NB4 (cell line): ENCODE measurements around the gene NXPH1.
"Not testable (repeated sequence)": the region's sequence is repeated elsewhere in the genome, so short reads cannot be mapped to it uniquely, and the experiment has no call there.

Source experiments
- POLR2A ChIP-seq: IDR thresholded peaks from 2 replicates; pipeline ENCODE4 v1.6.1; 2011; ENCODE audit warnings: mild to moderate bottlenecking; ENCODE audit not compliant: insufficient read length; ENCODE audit errors: extremely low read depth
- TF ChIP-seq, protein P1 (sequence below): IDR thresholded peaks from one replicate; pipeline ENCODE4 v1.5.1; 2012; ENCODE audit warnings: low read depth, low read length

DNA sequence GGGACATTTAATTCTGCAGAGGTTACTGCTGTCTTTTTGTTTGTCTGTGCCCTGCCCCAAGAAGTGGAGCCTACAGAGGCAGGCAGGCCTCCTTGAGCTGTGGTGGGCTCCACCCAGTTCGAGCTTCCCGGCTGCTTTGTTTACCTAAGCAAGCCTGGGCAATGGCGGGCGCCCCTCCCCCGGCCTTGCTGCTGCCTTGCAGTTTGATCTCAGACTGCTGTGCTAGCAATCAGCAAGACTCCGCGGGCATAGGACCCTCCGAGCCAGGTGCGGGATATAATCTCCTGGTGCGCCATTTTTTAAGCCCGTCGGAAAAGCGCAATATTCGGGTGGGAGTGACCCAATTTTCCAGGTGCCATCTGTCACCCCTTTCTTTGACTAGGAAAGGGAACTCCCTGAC lies 298.3 kb downstream of the NXPH1 start:
- TF ChIP-seq, protein P1, sequence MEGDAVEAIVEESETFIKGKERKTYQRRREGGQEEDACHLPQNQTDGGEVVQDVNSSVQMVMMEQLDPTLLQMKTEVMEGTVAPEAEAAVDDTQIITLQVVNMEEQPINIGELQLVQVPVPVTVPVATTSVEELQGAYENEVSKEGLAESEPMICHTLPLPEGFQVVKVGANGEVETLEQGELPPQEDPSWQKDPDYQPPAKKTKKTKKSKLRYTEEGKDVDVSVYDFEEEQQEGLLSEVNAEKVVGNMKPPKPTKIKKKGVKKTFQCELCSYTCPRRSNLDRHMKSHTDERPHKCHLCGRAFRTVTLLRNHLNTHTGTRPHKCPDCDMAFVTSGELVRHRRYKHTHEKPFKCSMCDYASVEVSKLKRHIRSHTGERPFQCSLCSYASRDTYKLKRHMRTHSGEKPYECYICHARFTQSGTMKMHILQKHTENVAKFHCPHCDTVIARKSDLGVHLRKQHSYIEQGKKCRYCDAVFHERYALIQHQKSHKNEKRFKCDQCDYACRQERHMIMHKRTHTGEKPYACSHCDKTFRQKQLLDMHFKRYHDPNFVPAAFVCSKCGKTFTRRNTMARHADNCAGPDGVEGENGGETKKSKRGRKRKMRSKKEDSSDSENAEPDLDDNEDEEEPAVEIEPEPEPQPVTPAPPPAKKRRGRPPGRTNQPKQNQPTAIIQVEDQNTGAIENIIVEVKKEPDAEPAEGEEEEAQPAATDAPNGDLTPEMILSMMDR: not testable (repeated sequence)
- not testable (repeated sequence) for TF ChIP-seq POLR2A
